GM12891 (cell line): ENCODE measurements around the gene TACC2.

Experiments
- DNase-seq: peaks from one replicate; pipeline ENCODE4 v3.0.0; 2011; ENCODE audit warnings: low spot score; ENCODE audit not compliant: insufficient read length
- FAIRE-seq: peaks from 2 replicates; lab custom pipeline; 2011; peaks lifted over from hg19 to GRCh38; lab: Jason Lieb, UNC
- PAX5 ChIP-seq: IDR thresholded peaks from 2 replicates; pipeline ENCODE4 v1.6.1; 2011; ENCODE audit warnings: low read length, moderate library complexity, mild to moderate bottlenecking; ENCODE audit not compliant: insufficient read depth, severe bottlenecking
- POLR2A ChIP-seq: IDR thresholded peaks from 2 replicates; pipeline ENCODE4 v1.6.1; 2011; ENCODE audit warnings: low read depth, low read length, control low read depth
- POLR2AphosphoS5 ChIP-seq: IDR thresholded peaks from 2 replicates; pipeline ENCODE4 v1.6.1; 2011; ENCODE audit warnings: low read depth, low read length, control low read depth
- POU2F2 ChIP-seq: IDR thresholded peaks from 2 replicates; pipeline ENCODE4 v1.6.1; 2011; ENCODE audit warnings: low read depth, mild to moderate bottlenecking, control low read depth, low read length, moderate library complexity
- SPI1 ChIP-seq: IDR thresholded peaks from 2 replicates; pipeline ENCODE4 v1.6.1; 2011; ENCODE audit warnings: low read depth, low read length, control low read depth
- TAF1 ChIP-seq: IDR thresholded peaks from 2 replicates; pipeline ENCODE4 v1.6.1; 2011; ENCODE audit warnings: low read depth, low read length, control low read depth

Gene TACC2

DNA sequence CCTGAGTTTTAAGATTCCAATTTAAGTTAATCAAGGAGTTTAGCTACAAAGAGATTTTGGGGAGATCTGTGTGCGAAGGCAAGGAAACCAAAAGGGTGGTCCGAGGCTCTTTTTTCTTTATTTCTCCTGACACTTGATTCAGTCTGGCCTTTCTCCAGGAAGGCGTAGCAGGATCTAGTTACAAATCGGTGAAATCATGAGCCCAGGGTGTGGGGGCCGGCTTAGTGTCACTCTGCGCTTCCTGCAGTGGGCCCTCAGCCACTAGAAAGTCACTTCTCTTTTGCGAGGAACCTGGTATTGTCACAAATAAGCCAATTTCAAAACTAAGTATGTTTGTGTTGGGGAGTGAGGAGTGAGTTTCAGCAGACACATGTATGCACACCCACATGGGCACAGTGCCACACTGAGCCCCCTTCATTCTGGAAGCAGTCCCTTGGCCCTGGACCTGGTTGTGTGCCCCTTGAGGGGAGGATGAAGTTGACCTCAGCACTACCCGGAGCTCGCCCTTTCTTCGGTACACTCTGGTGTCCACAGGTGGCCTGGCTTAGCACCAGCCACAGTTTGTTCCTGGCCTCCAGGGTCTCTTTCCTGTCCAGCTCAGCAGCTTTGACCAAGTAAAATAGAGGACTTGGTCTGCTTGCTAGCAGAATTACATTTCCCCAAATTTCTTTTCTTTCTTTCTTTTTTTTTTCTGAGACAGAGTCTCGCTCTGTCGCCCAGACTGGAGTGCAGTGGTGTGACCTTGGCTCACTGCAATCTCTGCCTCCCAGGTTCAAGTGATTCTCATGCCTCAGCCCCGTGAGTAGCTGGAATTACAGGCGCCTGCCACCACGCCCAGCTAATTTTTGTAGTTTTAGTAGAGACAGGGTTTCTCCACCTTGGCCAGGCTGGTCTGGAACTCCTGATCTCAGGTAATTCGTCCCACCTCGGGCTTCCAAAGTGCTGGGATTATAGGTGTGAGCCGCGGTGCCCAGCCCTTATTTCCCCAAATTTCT lies 198.2 kb downstream of the TACC2 start:
- FAIRE-seq = no peak
- no peak for DNase-seq
- TF ChIP-seq TAF1 (no peak), POLR2A (no peak), PAX5 (no peak), POU2F2 (no peak), SPI1 (no peak), POLR2AphosphoS5 (no peak)

DNA sequence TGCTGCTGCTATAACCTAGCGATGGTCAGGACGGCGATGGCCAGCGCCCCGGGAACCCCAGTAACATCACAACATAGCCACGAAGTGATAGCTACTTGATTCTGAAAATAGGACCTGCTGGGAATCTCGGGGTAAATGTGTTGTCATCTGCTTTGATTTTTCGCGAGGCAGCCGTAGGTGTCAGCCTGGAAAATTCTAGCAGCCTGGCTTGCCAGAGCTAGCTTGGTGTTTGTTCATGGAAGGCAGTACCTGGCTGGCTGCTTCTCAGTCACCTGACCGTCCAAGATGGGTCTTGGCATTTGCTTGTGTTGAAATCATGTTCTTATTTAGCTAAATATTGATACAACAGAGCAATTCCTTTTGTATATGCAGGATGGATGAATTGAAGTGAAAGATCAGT lies 199.7 kb downstream of the TACC2 start:
- no peak for DNase-seq
- TF ChIP-seq TAF1 (no peak), POU2F2 (no peak), SPI1 (no peak), POLR2A (no peak), POLR2AphosphoS5 (no peak), PAX5 (no peak)

DNA sequence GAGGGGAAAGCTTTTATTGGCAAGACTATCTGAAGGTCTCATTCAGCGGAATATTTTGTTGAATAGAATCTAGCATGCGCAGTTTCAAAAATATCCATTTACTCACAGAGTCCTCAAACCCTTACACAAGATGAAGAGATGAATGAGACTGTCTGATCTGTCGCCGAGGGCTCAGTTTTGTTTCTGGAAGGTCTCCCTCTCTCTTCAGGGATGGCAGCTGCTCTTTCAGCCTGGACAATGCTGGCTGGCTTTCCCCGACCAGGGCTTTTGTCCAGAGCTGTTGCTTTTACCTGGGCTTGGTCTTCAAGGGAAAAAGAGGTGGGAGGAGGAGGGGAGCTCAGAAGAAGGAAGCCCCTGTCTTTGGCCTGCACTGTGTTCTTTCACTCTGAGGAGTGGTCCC lies 200.2 kb downstream of the TACC2 start:
- no peak for DNase-seq
- no peak for FAIRE-seq
- TF ChIP-seq TAF1 (no peak), POU2F2 (no peak), POLR2A (no peak)

More for the DNA sequence above, 199.7 kb downstream of the TACC2 start:
- no peak for FAIRE-seq

DNA sequence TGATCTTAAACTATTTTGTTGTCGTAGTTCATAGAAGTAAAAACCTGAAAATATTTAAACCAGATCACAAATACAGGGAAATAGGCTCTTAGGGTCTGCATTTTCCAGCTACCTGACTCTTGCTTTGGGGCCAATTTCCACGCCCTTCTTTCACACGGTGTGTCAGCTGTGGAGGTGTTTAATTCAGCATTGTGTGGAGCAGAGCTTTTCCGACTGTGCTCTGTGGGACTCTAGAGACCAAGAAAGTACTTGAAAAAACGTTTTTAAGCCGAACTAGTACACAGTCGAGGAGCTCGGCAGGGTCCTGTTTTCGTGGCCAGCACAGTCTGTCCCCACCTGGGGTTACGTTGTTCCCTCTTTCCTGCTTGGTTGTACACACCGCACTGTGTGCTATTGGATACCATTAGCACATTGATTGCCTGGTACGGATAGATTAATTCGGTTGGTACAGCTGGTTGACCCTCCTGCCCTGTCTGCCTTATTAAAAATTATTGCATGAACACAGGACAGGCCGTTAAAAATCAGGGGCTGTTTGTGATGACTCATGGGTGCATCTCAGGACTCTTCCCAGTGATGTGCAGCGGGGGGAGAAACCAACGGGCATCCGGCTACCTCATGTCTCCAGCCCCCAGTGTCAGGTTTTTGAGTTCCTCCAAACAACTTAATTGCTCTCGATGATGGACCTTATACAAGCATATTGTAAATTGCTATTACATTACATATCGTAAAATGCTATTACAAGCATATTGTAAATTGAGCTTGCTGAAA lies 201.4 kb downstream of the TACC2 start:
- TF ChIP-seq TAF1 (no peak), POLR2A (no peak), POLR2AphosphoS5 (no peak), POU2F2 (no peak), SPI1 (no peak), PAX5 (no peak)
- DNase-seq = no peak

DNA sequence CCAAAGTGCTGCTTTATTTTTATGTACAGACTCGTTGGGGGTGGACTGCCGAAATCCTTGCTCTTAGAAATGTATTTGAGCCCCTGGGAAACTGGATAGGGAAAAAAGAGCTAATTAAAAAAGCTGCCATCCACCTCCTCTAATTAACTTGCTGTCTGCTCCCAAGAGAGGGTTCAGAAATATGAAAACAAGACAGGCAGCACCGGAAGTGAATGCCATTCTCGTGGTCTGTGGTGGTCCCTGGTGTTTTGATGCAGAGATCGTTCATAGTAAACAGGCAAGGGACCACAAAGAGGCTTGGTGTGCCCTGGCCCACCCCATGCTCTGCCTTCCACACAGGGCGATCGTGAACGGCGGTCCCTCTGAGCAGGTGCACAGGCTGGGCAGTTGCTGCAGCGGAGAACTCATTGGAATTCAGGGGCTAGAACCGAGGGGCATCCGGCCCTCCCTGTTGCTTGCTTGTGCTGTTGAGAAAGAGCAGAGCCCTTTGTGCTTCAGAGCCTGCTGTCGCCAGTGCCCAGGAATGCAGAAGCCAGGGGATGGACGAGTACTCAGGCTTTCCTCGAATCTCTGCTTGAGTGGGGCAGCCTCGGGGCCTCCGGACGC lies 203.1 kb downstream of the TACC2 start:
- FAIRE-seq (no peak), DNase-seq (no peak)

More for the DNA sequence above, 201.4 kb downstream of the TACC2 start:
- no peak for FAIRE-seq

DNA sequence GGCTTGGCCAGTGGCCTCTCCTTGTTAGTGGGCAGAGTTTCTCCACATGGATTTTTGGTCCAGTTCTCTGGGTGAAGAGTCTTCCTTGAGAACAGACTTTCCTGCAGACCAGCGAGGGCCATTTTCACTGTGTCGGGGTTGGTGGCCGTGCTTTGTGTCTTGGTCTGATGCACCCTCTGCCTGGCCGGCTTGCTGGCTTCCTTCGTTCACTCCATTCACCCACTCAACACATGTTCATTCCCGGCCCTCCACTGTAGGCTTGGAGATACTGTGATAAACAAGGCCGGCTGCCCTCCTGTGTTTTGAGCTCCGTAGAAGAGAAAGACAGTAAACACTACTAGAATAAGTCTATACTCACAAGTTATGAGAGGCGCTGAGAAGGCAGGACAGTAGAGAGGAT lies 205.3 kb downstream of the TACC2 start:
- DNase-seq (no peak), FAIRE-seq (no peak)
- TF ChIP-seq POU2F2 (no peak), POLR2AphosphoS5 (no peak), PAX5 (no peak), TAF1 (no peak), SPI1 (no peak), POLR2A (no peak)

More for the DNA sequence above, 203.1 kb downstream of the TACC2 start:
- no peak for TF ChIP-seq PAX5
- TF ChIP-seq POLR2A = no peak
- TF ChIP-seq POU2F2 = no peak
- TF ChIP-seq SPI1 = no peak
- TF ChIP-seq TAF1 = no peak
- TF ChIP-seq POLR2AphosphoS5 = no peak

DNA sequence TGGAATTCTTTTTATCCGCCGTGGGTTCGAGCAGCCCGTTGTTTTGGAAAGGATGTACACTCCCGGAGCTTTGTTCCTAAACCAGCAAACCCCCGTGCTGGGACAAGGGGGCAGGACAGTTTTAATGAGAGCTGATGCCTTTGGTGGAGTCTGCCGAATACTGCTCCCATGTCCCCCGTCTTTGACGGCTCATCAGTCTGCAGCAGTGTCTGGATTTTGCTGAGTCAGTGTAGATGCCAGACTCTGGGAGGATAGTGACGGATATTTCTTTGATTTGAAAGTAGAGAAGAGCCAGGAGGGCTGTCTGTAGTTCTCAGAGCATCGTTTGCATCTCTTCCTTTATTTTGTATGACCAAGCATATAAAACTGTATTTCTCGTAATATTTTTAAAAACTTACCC lies 207.3 kb downstream of the TACC2 start:
- TF ChIP-seq PAX5 (no peak), POLR2A (no peak), SPI1 (no peak), TAF1 (no peak), POU2F2 (no peak), POLR2AphosphoS5 (no peak)
- FAIRE-seq (no peak), DNase-seq (no peak)

DNA sequence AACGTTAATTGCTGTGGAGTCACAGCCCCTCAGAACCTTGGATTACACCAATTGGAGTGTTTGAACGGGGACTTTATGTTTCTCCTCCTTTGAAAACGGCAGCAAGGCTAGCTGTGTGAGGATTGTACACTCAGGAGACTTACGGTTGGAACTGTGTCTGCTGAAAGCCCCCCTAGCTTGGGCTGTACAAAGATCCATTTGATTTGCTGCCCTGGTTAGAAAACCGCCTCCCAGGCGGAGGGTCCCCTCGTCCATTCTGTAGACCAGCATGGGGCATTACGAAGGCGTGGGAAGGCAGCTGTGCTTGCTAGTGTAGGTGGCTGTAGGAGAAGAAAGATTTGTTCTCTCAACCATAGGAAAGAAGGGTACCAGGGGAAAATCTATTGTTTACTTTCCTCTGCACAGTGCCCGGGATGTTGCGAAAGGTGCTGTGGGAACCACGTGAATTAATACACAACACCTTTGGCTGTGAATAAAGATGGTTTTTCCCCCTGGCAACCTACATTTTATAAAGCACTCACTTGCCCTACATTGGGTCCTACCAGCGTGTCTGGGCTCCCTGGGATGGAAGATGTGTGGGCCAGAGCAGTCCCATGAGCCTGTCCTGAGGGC lies 208.8 kb downstream of the TACC2 start:
- TF ChIP-seq POLR2AphosphoS5 (no peak), SPI1 (no peak), POU2F2 (no peak), PAX5 (no peak), TAF1 (no peak), POLR2A (no peak)
- no peak for DNase-seq
- no peak for FAIRE-seq

DNA sequence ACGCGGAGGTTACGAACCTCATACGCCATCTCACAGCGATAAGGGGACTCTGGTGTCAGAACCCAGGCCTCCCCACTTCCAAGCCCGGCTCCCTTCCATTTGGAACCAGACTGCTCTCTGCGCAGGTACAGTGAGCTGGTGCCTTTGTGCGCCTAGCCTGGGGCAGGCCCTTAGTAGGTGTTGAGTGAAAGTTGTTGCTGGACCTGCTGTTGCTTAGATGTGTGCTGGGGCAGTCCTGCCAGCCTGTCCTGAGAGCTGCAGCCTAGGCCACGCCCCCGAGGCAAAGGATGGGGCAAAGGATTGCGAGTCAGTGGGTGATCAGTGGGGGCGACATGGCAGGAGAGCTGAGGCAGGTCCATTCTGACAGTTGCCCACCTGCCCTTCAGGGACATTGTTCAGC lies 209.7 kb downstream of the TACC2 start:
- TF ChIP-seq POLR2A (no peak), POLR2AphosphoS5 (no peak), SPI1 (no peak), PAX5 (no peak), POU2F2 (no peak), TAF1 (no peak)
- DNase-seq = no peak
- no peak for FAIRE-seq
